DND-41 (cell line): ENCODE data around the gene TLX3.

Source experiments
- ATAC-seq: fragments of 200-7000 bp; cut with Tn5 transposase; 3 replicates; pipeline ENCODE4 v1.9.1; 2021; ENCODE audit warnings: low read depth; ENCODE audit not compliant: insufficient read depth
- DNase-seq: peaks from one replicate; pipeline ENCODE4 v3.0.0-alpha.2; 2020
- H2AFZ ChIP-seq: 2 replicates; pipeline ENCODE4 v1.6.0; 2012; ENCODE audit warnings: low read depth, low read length
- H3K27ac ChIP-seq: 2 replicates; pipeline ENCODE4 v1.5.1; 2012; ENCODE audit warnings: low read length, inconsistent platforms
- H3K27me3 ChIP-seq: fragments of 200-600 bp; sonication (generic); 2 replicates; pipeline ENCODE4 v1.6.0; 2012; ENCODE audit warnings: low read length, mild to moderate bottlenecking, inconsistent platforms; ENCODE audit not compliant: insufficient read depth, poor library complexity
- H3K36me3 ChIP-seq: 2 replicates; pipeline ENCODE4 v1.5.1; 2012; ENCODE audit warnings: low read length, inconsistent platforms; ENCODE audit not compliant: insufficient read depth
- H3K4me1 ChIP-seq: 2 replicates; pipeline ENCODE4 v1.5.1; 2012; ENCODE audit warnings: mild to moderate bottlenecking, low read length; ENCODE audit not compliant: insufficient read depth
- H3K4me2 ChIP-seq: 2 replicates; pipeline ENCODE4 v1.6.0; 2012; ENCODE audit warnings: mild to moderate bottlenecking, moderate library complexity, low read length, inconsistent platforms; ENCODE audit not compliant: insufficient read depth
- H3K4me3 ChIP-seq, 2 experiments: fragments of 200-600 bp in 1 of 2; shearing (Covaris generic) in 1 of 2; 2 replicates each; pipeline ENCODE4 v1.5.1; 2012 to 2016; ENCODE audit warnings: inconsistent platforms in 2 of 2, low read length in 2 of 2, mild to moderate bottlenecking in 2 of 2, low read depth in 1 of 2, moderate library complexity in 1 of 2
- H3K79me2 ChIP-seq: 2 replicates; pipeline ENCODE4 v1.6.0; 2012; ENCODE audit warnings: low read length, inconsistent platforms; ENCODE audit not compliant: insufficient read depth
- H3K9ac ChIP-seq: 2 replicates; pipeline ENCODE4 v1.6.0; 2012; ENCODE audit warnings: low read depth, mild to moderate bottlenecking, inconsistent platforms, low read length, moderate library complexity
- H3K9me3 ChIP-seq: 2 replicates; pipeline ENCODE4 v1.5.1; 2012; ENCODE audit warnings: low read length, moderate library complexity, mild to moderate bottlenecking, inconsistent platforms; ENCODE audit not compliant: insufficient read depth, severe bottlenecking
- H4K20me1 ChIP-seq: 2 replicates; pipeline ENCODE4 v1.6.0; 2012; ENCODE audit warnings: low read length; ENCODE audit not compliant: insufficient read depth
- EZH2 ChIP-seq: IDR thresholded peaks from 3 replicates; pipeline ENCODE4 v1.6.1; 2012; ENCODE audit warnings: borderline replicate concordance, low read depth, mild to moderate bottlenecking, moderate library complexity, low read length, inconsistent platforms; ENCODE audit not compliant: severe bottlenecking
- TF ChIP-seq, protein P1 (sequence below): IDR thresholded peaks from 2 replicates; pipeline ENCODE4 v1.5.1; 2012; ENCODE audit warnings: borderline replicate concordance, low read length, moderate library complexity, mild to moderate bottlenecking; ENCODE audit not compliant: poor library complexity, severe bottlenecking; ENCODE audit errors: extremely low read depth

Gene TLX3

DNA sequence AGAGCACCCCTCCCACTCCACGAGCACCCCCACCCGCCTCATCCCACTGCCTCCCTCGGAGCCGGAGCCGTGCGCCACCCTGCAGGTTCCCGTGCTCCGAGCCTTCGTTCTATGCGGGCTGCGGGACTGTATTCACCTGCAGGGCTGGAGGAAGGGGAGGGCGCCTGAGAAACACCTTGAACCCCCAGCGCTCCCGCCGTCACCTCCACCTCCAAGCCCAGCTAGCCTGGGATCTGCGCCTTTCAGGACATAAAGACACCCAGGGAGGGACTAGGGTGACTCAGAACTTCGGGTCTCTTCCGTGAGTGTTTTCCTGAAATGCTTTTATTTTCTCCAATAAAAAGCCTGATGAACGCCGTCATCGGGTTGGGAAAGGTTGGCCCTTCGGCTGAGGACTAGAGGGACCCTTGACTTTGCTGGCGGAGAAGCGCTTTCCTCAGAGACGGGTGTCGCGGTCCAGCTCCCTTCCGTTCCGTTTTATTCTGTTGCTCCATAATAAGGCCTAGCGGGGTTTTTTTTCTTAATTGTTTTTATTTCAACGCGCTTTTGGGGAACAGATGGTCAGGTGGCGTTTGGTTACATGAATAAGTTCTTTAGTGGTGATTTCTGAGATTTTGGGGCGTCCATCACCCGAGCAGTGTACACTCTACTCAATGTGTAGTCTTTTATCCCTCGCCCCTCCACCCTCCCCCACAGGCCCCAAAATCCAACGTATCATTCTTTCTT lies 4.6 kb downstream of the TLX3 start:
- ATAC-seq: no peak
- DNase-seq: peak; percentile 20
- Histone ChIP-seq H3K4me1 (peaks cover 30% of the 10 kb centered on the region), H3K9ac (peak overlapping the region; percentile 96), H3K36me3 (peaks cover 84% of the 10 kb centered on the region), H3K9me3 (peaks cover 2% of the 10 kb centered on the region), H4K20me1 (peaks cover 66% of the 10 kb centered on the region), H3K4me2 (peak overlapping the region; percentile 69), H3K27me3 (no peaks in the 10 kb centered on the region), H2AFZ (no peak overlapping the region), H3K79me2 (peaks cover 75% of the 10 kb centered on the region), H3K27ac (peak overlapping the region; percentile 94), H3K4me3 (peak overlapping the region; percentile 69 to 77; a peak in 3 of 4 replicates)
- TF ChIP-seq, protein P1, sequence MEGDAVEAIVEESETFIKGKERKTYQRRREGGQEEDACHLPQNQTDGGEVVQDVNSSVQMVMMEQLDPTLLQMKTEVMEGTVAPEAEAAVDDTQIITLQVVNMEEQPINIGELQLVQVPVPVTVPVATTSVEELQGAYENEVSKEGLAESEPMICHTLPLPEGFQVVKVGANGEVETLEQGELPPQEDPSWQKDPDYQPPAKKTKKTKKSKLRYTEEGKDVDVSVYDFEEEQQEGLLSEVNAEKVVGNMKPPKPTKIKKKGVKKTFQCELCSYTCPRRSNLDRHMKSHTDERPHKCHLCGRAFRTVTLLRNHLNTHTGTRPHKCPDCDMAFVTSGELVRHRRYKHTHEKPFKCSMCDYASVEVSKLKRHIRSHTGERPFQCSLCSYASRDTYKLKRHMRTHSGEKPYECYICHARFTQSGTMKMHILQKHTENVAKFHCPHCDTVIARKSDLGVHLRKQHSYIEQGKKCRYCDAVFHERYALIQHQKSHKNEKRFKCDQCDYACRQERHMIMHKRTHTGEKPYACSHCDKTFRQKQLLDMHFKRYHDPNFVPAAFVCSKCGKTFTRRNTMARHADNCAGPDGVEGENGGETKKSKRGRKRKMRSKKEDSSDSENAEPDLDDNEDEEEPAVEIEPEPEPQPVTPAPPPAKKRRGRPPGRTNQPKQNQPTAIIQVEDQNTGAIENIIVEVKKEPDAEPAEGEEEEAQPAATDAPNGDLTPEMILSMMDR: no peak
- no peak for TF ChIP-seq EZH2

DNA sequence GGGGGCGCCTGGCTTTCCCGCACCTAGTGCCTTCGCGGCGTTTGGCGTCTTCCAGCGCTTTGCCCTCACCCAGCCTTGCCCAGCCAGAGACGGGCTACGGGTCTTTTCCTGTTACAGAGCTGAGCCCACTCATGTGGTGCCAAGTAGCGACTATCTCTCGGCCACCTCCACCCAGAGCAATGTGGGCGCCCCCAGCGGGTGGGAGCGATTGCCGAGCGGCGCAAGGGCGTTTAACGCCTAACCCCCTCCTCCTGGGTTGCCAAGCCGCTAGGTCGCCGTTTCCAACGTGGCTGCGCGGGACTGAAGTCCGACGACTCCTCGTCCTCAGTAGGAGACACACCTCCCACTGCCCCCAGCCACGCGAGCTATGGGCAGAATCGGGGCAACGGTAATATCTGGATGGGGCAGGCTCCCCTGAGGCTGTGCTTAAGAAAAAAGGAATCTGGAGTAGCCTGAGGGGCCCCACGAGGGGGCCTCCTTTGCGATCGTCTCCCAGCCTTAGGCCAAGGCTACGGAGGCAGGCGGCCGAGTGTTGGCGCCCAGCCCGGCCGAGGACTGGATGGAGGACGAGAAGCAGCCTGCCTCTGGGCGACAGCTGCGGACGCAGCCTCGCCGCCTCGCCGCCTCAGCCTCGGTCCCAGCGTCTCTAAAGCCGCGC lies 5.8 kb downstream of the TLX3 start:
- Histone ChIP-seq H2AFZ (no peak overlapping the region), H3K4me1 (peaks cover 30% of the 10 kb centered on the region), H3K79me2 (peaks cover 66% of the 10 kb centered on the region), H3K4me3 (peak overlapping the region in 1 of 2 experiments; percentile 42; a peak in 2 of 4 replicates), H3K9me3 (peaks cover 2% of the 10 kb centered on the region), H3K27me3 (no peaks in the 10 kb centered on the region), H3K4me2 (peak overlapping the region; percentile 69), H3K36me3 (peaks cover 79% of the 10 kb centered on the region), H3K27ac (peak overlapping the region; percentile 2; the same call in 1 of the 2 replicates), H3K9ac (peak overlapping the region; percentile 96; the same call in 1 of the 2 replicates), H4K20me1 (peaks cover 66% of the 10 kb centered on the region)
- TF ChIP-seq, protein P1: no peak
- TF ChIP-seq EZH2: no peak
- ATAC-seq (no peak), DNase-seq (peak; percentile 15)

DNA sequence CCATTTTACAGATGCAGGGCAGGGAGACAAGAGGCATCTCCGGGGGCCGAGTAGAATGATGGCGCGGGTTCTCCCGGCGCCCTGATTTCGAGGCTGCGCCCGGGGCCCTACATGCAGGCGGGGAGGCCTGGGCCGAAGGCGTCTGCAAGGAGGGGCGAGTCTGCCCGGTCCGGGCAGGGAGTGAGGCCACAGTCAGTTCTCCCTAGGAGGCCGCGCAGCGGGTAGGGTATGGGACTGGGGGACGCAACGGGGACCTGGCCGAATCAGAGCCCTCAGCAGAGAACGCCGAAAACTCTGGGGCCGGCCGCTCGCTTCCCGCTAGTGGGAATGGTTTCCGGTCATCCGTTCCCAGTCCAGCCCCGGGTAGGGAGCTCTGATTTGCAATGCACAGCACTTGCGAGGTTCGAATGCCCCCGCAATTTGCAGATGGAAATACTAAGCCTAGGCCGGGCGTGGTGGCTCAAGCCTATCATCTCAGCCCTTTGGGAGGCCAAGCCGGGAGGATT lies 6.4 kb downstream of the TLX3 start:
- DNase-seq (no peak), ATAC-seq (no peak)
- Histone ChIP-seq H3K79me2 (peaks cover 61% of the 10 kb centered on the region), H3K4me2 (peak overlapping the region; percentile 69), H3K27ac (no peak overlapping the region), H2AFZ (no peak overlapping the region), H3K36me3 (peaks cover 74% of the 10 kb centered on the region), H3K9me3 (peaks cover 2% of the 10 kb centered on the region), H3K4me3 (no peak overlapping the region; a peak in 1 of 4 replicates), H3K9ac (peak overlapping the region; percentile 96; the same call in 1 of the 2 replicates), H3K27me3 (no peaks in the 10 kb centered on the region), H4K20me1 (peaks cover 65% of the 10 kb centered on the region), H3K4me1 (peaks cover 30% of the 10 kb centered on the region)
- no peak for TF ChIP-seq EZH2
- TF ChIP-seq, protein P1: no peak
